Stimulated activated naive CD8-positive, alpha-beta T cell treated with anti-CD3 and anti-CD28 coated beads, Interleukin-15, Interleukin-2, amounts not matched to agents 100 ng/mL and 50 ng/mL, for 24 hours (primary cell): Measurements from ENCODE around the gene LSAMP.

Experiments used
- H3K27ac Mint-ChIP-seq: one replicate; pipeline ENCODE4 v1.8.0; 2021; ENCODE audit warnings: mild to moderate bottlenecking, mixed read lengths
- H3K27me3 Mint-ChIP-seq: one replicate; pipeline ENCODE4 v1.8.0; 2021; ENCODE audit warnings: mixed read lengths
- H3K36me3 Mint-ChIP-seq: one replicate; pipeline ENCODE4 v1.8.0; 2021; ENCODE audit warnings: low read depth, mixed read lengths
- H3K4me1 Mint-ChIP-seq: one replicate; pipeline ENCODE4 v1.8.0; 2021; ENCODE audit warnings: low read depth, mixed read lengths
- H3K4me3 Mint-ChIP-seq: one replicate; pipeline ENCODE4 v1.8.0; 2021; ENCODE audit warnings: mild to moderate bottlenecking, mixed read lengths
- H3K9me3 Mint-ChIP-seq: one replicate; pipeline ENCODE4 v1.8.0; 2021; ENCODE audit warnings: mixed read lengths

Gene LSAMP

GRCh38 chr3:115916866-115917265 lies 528.4 kb downstream of the LSAMP start:
- no peaks in the 10 kb centered on the region for H3K4me1 Mint-ChIP-seq
- H3K4me3 Mint-ChIP-seq = no peak overlapping the region
- H3K36me3 Mint-ChIP-seq = no peaks in the 10 kb centered on the region
- peaks cover 10% of the 10 kb centered on the region for H3K9me3 Mint-ChIP-seq
- H3K27me3 Mint-ChIP-seq = peaks cover 6% of the 10 kb centered on the region
- no peak overlapping the region for H3K27ac Mint-ChIP-seq

DNA sequence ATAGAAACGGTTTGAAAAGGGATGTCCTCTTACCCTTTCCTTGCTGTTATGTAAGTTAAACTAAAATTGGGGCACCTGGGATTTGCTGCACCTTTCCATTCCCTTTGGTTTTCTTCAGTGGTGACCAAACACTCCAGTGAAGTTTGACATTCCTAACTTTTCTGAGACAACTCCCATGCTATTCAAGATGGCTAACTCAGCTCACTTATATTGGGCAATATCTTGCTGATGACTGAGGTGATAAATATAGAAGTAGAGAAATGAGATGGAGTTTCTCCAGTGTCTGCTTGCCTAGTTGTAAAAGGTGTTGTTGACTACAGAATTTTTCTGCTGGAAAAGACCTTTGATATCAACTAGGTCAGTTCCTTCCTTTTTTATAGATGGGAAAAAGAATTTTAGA lies 530.2 kb downstream of the LSAMP start:
- peaks cover 6% of the 10 kb centered on the region for H3K27me3 Mint-ChIP-seq
- H3K27ac Mint-ChIP-seq = no peak overlapping the region
- H3K4me3 Mint-ChIP-seq = no peak overlapping the region
- H3K36me3 Mint-ChIP-seq = no peaks in the 10 kb centered on the region
- no peaks in the 10 kb centered on the region for H3K9me3 Mint-ChIP-seq
- H3K4me1 Mint-ChIP-seq = no peaks in the 10 kb centered on the region

- Mint-ChIP-seq H3K27ac (no peak overlapping the region), H3K4me3 (no peak overlapping the region), H3K36me3 (no peaks in the 10 kb centered on the region), H3K4me1 (no peaks in the 10 kb centered on the region), H3K9me3 (no peaks in the 10 kb centered on the region), H3K27me3 (peaks cover 6% of the 10 kb centered on the region)
Observed at GRCh38 chr3:115913069-115913686, 532.1 kb downstream of the LSAMP start.

GRCh38 chr3:115912372-115912771 lies 532.9 kb downstream of the LSAMP start:
- peaks cover 6% of the 10 kb centered on the region for H3K27me3 Mint-ChIP-seq
- no peaks in the 10 kb centered on the region for H3K9me3 Mint-ChIP-seq
- no peak overlapping the region for H3K27ac Mint-ChIP-seq
- H3K4me3 Mint-ChIP-seq = no peak overlapping the region
- no peaks in the 10 kb centered on the region for H3K36me3 Mint-ChIP-seq
- H3K4me1 Mint-ChIP-seq = no peaks in the 10 kb centered on the region

DNA sequence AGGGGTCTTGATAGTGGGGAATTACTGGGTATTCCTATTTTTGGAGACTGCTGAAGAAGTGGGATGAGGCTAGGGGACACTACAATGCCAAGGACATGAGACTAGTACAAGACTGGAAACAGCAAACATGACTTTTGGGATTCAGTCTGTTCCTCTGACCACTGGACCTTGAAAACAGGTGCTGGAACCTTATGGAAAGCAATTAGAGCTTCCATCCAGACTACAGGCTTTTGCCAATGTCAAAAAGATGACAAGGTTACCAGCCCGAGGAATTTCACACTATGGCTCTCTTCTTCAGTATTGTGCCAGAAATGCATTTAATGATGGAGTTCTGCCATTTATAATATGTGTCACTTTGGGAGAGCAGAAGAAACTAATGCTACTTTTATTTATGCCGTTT lies 539.4 kb downstream of the LSAMP start:
- Mint-ChIP-seq H3K4me3 (no peak overlapping the region), H3K27ac (no peak overlapping the region), H3K9me3 (no peaks in the 10 kb centered on the region), H3K36me3 (no peaks in the 10 kb centered on the region), H3K27me3 (no peaks in the 10 kb centered on the region), H3K4me1 (no peaks in the 10 kb centered on the region)

GRCh38 chr3:115903843-115904242 lies 541.4 kb downstream of the LSAMP start:
- H3K9me3 Mint-ChIP-seq = no peaks in the 10 kb centered on the region
- no peak overlapping the region for H3K27ac Mint-ChIP-seq
- peaks cover 6% of the 10 kb centered on the region for H3K27me3 Mint-ChIP-seq
- no peak overlapping the region for H3K4me3 Mint-ChIP-seq
- H3K36me3 Mint-ChIP-seq = no peaks in the 10 kb centered on the region
- H3K4me1 Mint-ChIP-seq = no peaks in the 10 kb centered on the region

GRCh38 chr3:115901008-115901407 lies 544.3 kb downstream of the LSAMP start:
- Mint-ChIP-seq H3K27ac (no peak overlapping the region), H3K9me3 (no peaks in the 10 kb centered on the region), H3K4me3 (no peak overlapping the region), H3K4me1 (no peaks in the 10 kb centered on the region), H3K36me3 (no peaks in the 10 kb centered on the region), H3K27me3 (peaks cover 6% of the 10 kb centered on the region)

DNA sequence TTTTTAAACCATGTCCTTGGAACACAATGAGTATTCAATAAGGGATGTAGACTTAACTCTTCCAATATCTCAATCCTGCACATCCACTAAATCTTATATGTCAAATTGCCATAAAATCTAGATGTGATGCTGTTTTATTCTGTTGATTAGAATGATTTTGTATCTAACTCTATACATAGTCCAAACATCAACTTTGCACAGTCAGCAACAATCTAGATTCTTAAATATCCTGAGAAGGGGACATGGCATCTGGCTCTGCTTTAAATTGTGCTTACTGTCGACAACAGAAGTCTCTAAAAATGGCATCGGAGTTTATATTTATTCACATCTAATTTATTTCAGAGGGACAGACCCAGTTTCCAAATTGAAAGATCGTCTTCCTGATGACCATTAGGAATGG lies 545.8 kb downstream of the LSAMP start:
- no peak overlapping the region for H3K4me3 Mint-ChIP-seq
- H3K36me3 Mint-ChIP-seq = no peaks in the 10 kb centered on the region
- H3K27ac Mint-ChIP-seq = no peak overlapping the region
- peaks cover 6% of the 10 kb centered on the region for H3K27me3 Mint-ChIP-seq
- H3K9me3 Mint-ChIP-seq = no peaks in the 10 kb centered on the region
- H3K4me1 Mint-ChIP-seq = no peaks in the 10 kb centered on the region

GRCh38 chr3:115898656-115899410 lies 546.5 kb downstream of the LSAMP start:
- Mint-ChIP-seq H3K9me3 (no peaks in the 10 kb centered on the region), H3K36me3 (no peaks in the 10 kb centered on the region), H3K4me3 (no peak overlapping the region), H3K4me1 (no peaks in the 10 kb centered on the region), H3K27ac (no peak overlapping the region), H3K27me3 (peaks cover 6% of the 10 kb centered on the region)

- Mint-ChIP-seq H3K27ac (no peak overlapping the region), H3K4me1 (no peaks in the 10 kb centered on the region), H3K27me3 (peaks cover 3% of the 10 kb centered on the region), H3K4me3 (no peak overlapping the region), H3K36me3 (no peaks in the 10 kb centered on the region), H3K9me3 (no peaks in the 10 kb centered on the region)
Observed at GRCh38 chr3:115891006-115891636, 554.2 kb downstream of the LSAMP start.

DNA sequence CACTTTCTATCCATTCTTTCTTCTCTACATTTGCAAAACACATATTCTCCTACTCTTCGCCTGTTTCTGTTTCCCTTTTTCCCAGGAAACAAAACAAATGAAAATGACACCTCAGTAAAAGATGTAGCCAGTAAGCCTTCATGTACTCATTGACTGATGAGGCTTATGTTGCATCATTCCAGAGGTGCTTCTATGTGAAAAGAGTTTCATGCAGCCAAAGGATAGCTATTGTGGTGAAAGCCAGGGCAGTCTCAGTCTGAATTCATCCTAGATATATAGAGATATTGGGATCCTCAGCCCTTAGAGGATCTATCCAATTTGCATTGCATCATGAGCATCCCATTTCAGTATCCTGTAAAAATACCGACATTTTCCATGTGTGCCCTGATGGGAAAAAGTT lies 554.7 kb downstream of the LSAMP start:
- Mint-ChIP-seq H3K9me3 (no peaks in the 10 kb centered on the region), H3K4me1 (no peaks in the 10 kb centered on the region), H3K4me3 (no peak overlapping the region), H3K27me3 (peaks cover 3% of the 10 kb centered on the region), H3K36me3 (no peaks in the 10 kb centered on the region), H3K27ac (no peak overlapping the region)

DNA sequence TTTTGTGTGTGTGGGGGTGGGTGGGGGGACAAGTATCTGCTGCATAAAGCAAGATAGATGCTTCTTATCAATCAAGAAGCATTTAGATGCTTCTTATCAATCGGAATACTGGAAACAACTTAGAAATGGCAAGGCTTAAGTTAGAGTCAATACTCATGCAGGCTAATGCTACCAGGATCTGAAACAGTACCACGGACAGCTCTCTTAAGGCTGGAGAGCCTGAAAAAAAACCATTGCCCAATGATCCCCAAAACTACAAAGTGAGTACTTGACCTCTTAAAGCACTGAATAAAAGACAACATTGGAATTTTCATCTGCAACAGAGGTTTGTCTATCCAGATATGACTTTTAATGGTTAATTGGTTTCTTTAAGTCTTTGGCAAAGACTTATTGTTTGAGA lies 559.7 kb downstream of the LSAMP start:
- no peaks in the 10 kb centered on the region for H3K4me1 Mint-ChIP-seq
- no peaks in the 10 kb centered on the region for H3K36me3 Mint-ChIP-seq
- H3K27ac Mint-ChIP-seq = no peak overlapping the region
- no peaks in the 10 kb centered on the region for H3K9me3 Mint-ChIP-seq
- H3K4me3 Mint-ChIP-seq = no peak overlapping the region
- peaks cover 16% of the 10 kb centered on the region for H3K27me3 Mint-ChIP-seq

- Mint-ChIP-seq H3K4me3 (no peak overlapping the region), H3K27me3 (peaks cover 9% of the 10 kb centered on the region), H3K27ac (no peak overlapping the region), H3K9me3 (no peaks in the 10 kb centered on the region), H3K36me3 (no peaks in the 10 kb centered on the region), H3K4me1 (no peaks in the 10 kb centered on the region)
Observed at GRCh38 chr3:115877615-115877899, 567.7 kb downstream of the LSAMP start.

DNA sequence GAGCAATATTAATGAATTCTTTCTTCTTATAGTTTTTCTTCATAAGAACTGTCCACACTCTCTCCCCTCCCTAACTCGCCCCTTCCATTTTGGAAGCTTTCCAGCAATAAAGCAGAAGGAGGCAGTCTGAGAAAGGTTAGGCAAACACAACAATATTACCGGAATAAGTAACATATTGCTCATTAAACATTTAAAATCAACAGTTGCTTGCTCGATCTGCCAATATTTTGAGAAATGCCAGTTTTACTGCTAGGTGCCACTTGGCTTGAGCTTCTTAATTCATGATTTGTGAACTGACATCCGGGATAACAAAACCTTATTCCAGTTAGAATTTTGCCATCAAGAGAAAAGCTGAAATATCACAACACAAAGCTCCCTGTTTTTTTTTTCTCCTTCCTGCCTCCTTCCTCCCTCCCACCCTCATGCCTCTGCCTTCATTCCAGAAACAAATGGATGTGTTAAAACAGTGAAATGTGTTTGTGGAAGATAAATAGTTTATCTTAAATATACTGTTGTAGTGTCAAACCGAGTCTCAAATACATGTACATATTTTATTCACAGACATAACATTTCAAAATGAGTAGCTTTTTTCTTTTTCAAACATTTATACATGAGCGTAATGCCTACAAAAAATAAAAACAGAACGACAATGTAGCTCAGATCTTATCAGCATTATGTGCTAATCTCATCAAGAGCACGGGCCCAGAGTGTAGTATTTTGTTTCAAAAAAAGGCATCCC lies 568.2 kb downstream of the LSAMP start:
- H3K4me1 Mint-ChIP-seq = no peaks in the 10 kb centered on the region
- no peaks in the 10 kb centered on the region for H3K9me3 Mint-ChIP-seq
- peaks cover 9% of the 10 kb centered on the region for H3K27me3 Mint-ChIP-seq
- no peak overlapping the region for H3K4me3 Mint-ChIP-seq
- H3K36me3 Mint-ChIP-seq = no peaks in the 10 kb centered on the region
- no peak overlapping the region for H3K27ac Mint-ChIP-seq

DNA sequence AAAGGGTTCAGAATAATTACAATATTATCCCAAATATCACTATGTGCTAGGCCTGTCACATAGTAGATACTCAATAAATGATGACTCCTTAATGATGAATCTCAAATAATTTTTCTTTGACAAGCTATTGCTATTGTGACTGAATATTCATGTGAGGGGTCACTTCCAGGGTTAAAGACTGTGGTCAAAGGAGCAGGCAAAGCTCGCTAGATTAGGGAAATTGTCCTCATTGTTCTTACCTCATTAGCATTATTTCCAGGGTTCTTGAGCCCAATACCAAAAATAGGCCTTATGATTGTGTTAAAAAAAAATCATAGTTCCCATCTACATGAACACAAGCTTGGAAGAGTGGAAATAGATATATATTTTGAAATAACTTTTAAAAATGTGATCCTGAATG lies 569.8 kb downstream of the LSAMP start:
- Mint-ChIP-seq H3K4me3 (no peak overlapping the region), H3K27ac (no peak overlapping the region), H3K4me1 (no peaks in the 10 kb centered on the region), H3K9me3 (no peaks in the 10 kb centered on the region), H3K27me3 (peaks cover 9% of the 10 kb centered on the region), H3K36me3 (no peaks in the 10 kb centered on the region)
